COLO829 (cell line): Measurements from ENCODE around the gene DUSP22.

Experiments
- DNase-seq: peaks from one replicate; pipeline ENCODE4 v3.0.0; 2012; ENCODE audit warnings: low spot score

Gene DUSP22

GRCh38 chr6:352474-352873, 60.2 kb downstream of the DUSP22 start:
- DNase-seq, result no peak

GRCh38 chr6:352896-353470, 60.7 kb downstream of the DUSP22 start:
- DNase-seq, result no peak

GRCh38 chr6:353642-354614, 61.6 kb downstream of the DUSP22 start:
- DNase-seq, result no peak

- DNase-seq, result no peak
These were observed 62.5 kb downstream of the DUSP22 start for GRCh38 chr6:354631-355280.

DNA sequence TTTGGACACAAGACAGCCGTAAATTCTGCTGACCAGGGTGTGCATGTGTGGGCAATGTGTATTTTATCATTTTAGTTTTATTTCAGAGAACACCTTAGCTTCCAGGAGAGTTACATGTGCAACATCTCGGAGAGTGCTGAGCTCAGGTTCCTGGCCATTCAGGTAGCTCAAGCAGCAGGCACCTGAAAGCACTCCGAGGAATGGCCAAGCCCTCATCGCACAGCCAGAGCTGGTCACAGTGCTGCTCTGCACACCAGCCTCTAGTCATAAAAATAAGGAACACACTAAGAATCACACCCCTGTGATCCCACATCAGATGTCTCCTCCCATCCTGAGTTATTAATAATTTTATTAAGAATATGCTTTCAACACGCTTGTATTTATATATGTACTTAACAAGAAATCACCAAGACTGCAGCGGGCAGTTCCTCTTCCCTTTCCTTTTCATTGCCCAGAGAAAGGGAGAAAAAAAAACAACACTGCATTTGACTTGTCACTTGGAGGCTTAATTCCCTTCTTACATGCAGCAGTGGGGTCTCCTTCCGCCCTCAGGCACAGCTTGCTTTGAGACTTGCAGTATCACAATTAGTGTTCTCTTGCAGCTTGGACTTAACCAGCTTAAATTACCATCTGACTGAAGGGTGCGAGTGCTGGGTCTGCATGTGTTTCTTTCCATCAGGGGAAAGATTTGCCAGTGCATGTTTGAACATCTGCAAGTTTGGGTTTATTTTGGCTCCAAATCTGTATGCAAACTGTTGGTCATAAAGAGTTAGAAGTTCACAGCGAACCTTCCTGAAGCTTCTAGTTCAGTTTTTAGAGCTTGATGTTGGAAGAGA, 63.3 kb downstream of the DUSP22 start:
- DNase-seq, result no peak

DNA sequence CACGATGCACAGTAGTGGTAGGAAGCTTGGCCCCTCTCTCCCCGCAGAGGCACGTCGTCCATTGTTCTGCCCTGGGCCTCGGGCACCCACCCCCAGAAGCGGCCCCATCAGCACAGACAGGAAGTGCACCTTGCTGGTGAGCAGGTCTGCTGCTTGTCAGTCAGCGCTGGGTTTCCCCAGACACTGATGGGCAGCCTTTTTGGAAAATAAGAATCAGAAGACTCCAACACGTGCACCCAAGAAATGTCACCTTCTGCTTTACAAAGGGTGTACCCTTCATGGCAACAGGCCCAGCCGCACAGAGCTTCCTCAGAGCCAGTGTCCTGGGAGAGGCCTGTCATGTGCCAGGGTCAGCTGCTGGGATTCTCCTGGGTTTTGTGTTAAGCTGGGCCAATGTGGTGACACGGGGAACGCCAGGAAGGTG, 64.6 kb downstream of the DUSP22 start:
- DNase-seq, result no peak

- DNase-seq, result no peak
These were observed 65.0 kb downstream of the DUSP22 start for GRCh38 chr6:357261-357790.

DNA sequence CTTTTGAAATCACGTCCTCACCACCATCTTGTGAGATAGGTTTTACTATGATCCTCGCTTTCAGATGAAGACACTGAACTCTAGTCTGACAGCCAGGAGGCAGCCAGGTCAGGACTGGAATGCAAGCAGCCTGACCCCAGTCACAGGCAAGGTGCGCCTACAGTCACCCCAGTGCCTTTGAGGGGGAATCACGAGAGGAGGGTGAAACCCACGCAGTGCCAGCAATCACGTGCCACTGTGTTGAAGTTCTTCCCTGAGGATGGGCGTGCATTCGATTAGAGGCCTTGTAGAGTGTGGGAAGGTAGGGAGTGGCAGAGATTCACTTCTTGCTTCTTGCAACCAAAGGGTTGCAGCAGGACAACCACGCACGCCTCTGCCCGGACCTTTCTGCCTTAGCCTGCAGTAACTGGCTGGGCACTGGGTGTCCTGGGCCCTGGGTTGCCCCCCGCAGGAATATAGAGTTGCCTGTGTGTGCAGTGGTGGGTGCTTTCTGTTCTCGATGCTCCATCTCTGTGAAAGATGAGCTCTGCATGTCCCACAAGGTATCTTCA, 65.6 kb downstream of the DUSP22 start:
- DNase-seq, result no peak

DNA sequence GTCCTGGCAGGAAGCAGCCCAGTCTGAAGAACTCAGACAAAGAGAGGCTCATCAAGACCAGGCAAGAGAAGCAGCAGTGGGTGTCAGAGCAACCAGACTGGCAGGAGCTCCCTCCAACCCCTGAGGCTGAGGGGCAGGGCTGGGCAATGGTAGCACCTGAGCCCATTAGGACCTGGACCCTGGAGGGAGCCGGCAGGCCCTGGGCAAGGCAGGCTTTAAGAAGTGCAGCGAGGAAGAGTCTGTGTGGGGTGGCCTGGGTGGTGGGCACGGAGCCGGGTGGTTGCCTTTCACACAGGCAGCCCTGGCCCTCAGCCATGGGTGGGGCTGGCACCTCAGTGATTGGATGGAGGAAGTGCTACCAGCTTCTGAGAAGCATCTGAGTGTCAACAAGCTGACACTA, 66.1 kb downstream of the DUSP22 start:
- DNase-seq, result no peak

DNA sequence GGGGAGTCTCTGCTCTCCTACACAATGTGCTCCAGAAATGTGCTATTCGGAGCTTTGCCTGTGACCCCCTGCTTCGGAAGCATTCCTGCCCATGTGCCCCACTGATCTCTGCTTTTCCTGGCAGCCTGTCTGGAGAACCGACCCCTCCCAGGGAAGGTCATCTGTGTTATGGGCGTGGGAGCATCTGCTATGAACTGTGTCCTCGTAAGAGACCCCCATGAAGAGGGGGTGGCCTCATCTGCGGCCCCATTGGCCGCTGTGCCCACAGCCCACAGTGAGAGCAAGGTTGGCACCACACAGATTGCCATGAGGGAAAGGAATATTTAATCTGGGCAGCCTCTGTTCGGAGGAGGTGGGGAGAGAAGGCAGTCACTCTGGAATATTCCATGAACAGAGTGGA, 66.6 kb downstream of the DUSP22 start:
- DNase-seq, result no peak

- DNase-seq, result no peak
These were observed 67.2 kb downstream of the DUSP22 start for GRCh38 chr6:359261-360035.

DNA sequence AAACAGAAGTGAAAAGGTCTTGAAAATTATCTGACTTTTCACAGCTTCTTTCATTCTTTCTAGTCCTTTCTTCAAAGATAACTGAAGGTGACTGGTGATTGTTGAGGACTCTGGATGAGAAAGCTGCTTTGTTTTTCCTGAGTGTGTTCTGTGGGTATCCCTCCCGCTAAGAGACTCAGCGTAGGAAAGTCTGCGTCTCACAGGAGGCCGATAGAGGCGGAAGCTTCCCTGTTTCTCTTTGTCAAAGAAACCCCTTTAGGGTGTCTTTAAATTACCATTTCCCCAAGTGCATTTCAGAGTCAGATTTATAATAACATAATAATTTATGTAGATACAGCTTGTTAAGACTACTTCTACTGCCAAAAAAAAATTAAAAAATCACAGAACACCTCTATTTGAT, 68.1 kb downstream of the DUSP22 start:
- no peak for DNase-seq

GRCh38 chr6:360764-361373, 68.6 kb downstream of the DUSP22 start:
- no peak for DNase-seq

DNA sequence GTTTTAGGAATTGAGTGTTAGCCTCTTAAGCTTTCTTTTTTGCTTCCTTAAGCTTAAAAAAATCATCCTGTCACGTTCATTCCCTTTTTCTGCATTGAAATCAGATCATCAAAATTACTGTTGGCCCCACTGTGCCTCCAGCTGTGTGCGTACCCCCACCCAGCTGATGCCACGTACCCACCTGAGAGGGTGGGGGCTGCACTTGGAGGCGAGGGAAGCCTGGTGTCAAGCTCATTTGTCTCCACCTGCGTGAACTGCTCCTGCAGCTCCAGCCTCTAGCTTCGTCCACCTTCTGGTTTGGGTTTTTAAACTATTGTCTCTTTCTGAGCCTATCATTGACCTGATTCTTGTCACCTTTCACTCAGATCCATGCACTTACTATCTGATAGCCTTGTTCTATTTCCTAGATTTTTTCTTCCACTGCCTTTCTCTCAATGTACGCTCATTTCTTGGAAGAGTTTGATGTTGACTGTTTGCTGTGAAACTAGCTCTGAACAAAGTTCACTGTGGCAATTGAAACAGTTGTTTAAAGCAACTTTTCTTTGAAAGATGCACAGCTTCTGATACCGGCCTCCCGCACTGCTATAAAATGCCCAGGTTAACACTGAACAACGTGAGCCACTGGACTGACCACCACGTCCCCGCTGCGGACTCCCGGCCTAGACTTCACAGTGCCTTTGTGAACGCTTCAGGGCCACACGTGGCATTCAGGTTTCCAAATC, 69.3 kb downstream of the DUSP22 start:
- no peak for DNase-seq

GRCh38 chr6:362231-362923, 70.1 kb downstream of the DUSP22 start:
- no peak for DNase-seq

DNA sequence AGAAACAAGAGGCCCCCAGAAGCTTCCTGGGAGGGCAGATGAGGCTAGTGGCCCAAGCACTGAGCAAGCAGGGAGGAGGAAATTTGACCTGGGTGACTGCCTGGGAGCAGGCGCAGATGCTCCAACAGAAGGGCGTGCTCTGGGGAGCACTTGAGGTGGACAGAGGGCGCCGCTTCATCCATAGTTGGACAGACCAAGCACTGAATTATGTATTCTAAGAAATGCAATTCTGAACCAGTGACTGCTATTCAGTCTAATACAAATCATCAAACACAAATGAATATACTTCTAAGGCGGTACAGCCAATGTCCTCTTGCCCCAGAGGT, 70.6 kb downstream of the DUSP22 start:
- DNase-seq, result no peak

- no peak for DNase-seq
These were observed 71.0 kb downstream of the DUSP22 start for GRCh38 chr6:363291-363690.

GRCh38 chr6:363909-364308, 71.6 kb downstream of the DUSP22 start:
- DNase-seq, result no peak
